Fibroblast of upper back skin (primary cell): ENCODE data around the gene TNPO2.

Experiments
- DNase-seq: peaks from one replicate; pipeline ENCODE4 v3.0.0-alpha.2; 2013

The TNPO2 gene

GRCh38 chr19:12723641-12724426 is at the start of gene TNPO2:
Gene TNPO2, minus strand, starts transcription at chr19:12723932. Its CDS starts 2,955 bp downstream, at chr19:12720977.
- DNase-seq: peak; percentile 64

DNA sequence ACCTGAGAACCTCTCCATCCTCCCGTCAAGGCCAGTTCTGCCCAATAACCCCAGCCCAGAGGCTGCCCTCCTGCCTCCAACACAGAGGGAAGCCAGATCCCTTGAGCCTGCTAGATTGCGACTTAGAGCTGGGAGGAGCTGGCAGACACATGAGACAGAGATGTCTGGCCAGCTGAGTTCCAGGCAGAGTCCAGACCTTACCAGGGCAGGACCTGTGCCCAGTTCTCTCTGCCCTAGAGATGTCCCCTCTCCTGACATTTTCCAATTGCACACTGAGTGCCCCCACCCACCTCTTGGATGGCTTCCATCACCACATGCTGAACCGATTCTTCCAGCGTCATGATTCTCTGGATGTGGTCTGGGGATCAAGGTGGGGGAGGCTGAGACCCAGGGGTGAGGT is 48.6 kb upstream of the TNPO2 start:
- DNase-seq: no peak

DNA sequence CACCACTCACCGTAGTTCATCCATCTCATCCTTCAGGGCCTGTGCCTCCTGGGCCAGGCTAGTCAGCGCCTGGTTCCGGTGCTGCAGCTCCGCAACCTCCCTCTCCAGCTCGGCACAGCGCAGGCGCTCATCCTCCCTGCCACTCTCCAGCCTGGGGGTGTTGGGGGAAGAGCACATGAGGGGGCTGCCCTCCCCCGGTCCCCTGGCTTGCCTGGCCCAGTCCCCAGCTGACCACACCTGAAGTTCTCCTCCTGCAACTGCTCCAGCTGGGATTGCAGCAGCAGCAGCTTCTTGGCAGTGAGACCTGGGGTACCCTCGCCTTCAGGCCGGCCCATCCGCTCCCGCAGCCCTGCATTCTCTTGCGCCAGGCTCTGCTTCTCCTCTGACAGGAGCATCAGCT is 47.2 kb upstream of the TNPO2 start:
- DNase-seq: no peak

DNA sequence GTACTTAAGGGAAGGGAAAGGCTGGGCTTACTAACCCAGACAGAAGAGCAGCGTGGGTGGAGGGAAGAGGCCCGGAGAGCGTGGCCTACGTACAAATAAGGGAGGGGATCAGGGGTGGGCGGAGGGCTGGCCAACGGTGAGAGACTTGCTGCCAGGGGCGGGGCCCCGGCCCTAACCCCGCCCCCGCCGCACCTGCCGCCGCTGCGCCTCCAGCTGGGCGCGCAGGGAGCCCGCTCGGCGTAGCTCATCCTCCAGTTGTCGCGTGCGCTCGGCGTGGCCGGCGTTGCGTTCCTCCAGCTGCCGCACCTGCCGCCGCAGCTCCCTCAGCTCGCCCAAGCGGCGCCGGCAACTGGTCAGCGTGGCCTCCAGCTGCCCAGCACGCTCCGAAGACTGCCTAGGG is 46.0 kb upstream of the TNPO2 start:
- DNase-seq: no peak

GRCh38 chr19:12767666-12768065 is 43.9 kb upstream of the TNPO2 start:
- DNase-seq: no peak

DNA sequence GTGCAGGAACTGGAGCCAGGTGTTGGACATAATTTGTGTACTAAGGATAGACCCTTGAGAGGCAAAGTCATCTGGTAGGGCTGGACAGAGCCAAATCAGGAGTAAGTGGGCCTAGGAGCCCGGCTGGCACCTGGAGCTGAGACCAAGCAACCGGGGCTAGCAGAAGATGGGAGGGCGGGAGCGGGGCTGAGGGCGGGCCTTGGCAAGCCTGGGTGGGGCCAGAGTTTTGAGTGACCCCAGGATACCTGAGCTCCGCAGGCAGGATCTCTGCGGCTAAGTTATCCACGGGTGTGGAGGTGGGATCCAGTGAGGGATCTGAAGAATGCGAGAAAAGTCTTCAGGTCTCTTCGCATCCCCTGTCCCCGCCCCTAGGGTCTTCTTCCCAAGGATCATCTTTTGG is 43.4 kb upstream of the TNPO2 start:
- no peak for DNase-seq

DNA sequence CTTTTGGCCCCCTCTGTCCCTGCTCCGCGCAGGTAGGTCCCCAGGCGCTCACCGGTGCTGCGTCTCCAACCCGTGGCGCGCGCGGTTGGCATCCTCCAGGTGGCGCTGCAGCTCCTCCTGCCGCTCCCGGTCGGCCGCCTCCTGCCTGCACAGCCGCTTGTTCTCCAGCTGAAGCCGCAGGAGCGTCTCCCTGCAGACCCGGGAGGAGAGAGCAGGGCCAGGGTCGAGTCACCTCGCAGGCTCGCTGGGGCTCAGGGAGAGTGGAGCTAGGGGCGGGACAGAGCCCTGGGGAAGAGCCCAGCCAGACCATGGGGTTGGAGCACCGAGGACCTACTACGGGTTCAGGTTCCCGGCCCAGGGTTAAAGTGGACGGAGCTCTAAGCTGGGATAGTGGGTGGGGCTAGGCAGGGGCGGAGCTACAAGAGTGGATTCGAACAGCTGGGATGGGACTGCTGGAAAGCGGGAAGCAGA is 42.4 kb upstream of the TNPO2 start:
- DNase-seq: peak; percentile 76

DNA sequence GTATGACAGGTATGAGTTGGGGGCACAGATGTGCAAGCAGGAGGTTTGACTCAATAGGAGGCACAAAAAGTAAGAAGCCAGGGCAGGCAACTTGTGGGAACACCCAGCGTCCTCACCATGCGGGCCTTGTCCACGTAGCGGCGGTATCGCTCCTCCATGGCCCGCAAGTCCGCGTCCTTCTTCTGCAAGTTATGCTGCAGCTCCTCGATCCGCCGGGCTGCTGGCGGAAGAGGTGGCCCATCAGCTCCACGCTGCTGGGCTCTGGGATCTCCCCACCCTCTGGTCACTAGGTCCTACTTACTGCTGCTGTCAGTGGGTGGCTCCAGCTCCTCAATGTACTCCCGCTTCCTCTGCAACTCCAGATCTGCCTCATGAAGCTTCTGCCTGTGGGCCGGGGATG is 41.0 kb upstream of the TNPO2 start:
- DNase-seq: no peak

- no peak for DNase-seq
These were observed 39.4 kb upstream of the TNPO2 start for GRCh38 chr19:12763100-12763499.

DNA sequence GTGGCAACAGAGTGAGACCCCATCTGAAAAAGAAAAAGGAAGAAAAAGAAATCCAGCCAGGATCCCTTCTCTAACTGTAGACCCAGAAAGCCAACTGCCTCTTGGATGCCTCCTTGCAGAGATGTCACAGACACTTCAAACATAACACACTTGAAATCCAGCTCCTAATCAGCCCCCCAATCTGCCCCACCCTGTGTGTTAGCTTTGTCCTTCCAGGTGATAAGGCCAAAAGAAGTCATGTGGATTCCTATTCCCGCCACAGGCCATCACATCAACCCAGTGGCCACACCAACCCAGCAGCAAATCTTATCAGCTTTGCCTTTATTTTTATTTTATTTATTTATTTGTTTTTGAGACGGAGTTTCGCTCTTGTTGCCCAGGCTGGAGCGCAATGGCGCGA is 36.0 kb upstream of the TNPO2 start:
- DNase-seq: no peak

GRCh38 chr19:12757544-12758274 is 34.0 kb upstream of the TNPO2 start:
- DNase-seq: peak; percentile 59

DNA sequence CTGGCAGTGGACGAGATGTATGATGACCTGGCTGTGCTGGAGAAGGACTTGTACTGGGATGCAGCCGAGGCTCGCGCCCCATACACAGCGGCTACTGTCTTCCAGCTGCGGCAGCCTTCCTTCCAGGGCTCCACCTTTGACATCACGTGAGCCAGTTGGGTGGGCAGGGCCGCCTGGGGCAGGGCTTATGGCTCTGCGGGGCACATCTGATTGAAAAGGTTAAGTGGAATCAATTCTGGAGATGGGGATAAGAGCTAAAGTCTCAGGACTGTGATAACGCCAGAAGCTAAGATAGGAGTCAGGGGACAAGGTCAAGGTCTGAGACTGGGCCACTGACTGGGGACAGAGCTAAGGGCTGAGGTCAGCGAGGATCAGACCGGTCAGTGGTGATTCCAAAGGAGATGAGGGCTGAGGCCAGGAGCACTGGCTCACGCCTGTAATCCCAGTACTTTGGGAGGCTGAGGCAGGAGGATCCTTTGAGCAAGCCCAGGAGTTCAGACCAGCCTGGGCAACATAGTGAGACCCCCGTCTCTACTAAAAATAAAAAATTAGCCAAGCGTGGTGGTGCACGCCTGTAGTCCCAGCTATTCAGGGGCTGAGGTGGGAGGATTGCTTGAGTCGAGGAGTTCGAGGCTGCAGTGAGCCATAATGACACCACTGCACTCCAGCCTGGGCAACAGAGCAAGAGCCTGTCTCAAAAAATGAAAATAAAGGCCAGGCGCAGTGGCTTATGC is 32.6 kb upstream of the TNPO2 start:
- no peak for DNase-seq

- no peak for DNase-seq
These were observed 30.9 kb upstream of the TNPO2 start for GRCh38 chr19:12754465-12755196.

- DNase-seq: no peak
These were observed 28.5 kb upstream of the TNPO2 start for GRCh38 chr19:12752056-12752781.

GRCh38 chr19:12751635-12752034 is 27.9 kb upstream of the TNPO2 start, which contains the start of gene BEST2:
Gene BEST2, plus strand, starts transcription at chr19:12751791. Its CDS starts 802 bp downstream, at chr19:12752593.
- DNase-seq: no peak

GRCh38 chr19:12750851-12751250 is 27.1 kb upstream of the TNPO2 start:
- DNase-seq: no peak

DNA sequence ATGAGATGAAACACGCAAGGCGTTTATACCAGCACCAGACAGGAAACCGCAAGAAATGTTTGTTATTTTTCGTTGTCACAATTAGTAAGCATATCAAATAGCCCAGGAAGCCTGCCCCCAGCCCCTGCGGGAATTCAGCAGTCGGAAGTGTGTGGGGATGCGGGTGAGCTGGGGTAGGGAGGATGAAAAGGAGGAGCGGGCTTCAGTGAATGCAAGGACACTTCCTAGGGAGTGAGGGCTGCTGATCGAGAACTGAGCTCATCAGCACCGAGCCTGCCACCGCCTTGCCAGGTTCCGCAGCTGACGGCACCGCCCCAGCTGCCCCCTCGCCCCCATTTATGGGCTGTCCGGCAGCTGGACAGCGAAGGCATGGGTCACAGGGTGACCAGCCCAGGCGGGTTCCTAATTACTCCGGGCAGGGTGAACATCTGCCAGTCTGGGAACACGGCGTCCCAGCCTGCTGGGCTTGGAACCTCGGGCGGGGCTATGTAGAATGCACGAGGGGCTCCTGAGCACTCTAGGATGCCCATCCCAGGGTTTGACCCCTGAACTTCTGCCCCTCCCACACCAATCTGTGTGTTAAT is 26.3 kb upstream of the TNPO2 start:
- no peak for DNase-seq

GRCh38 chr19:12748489-12748888 is 24.8 kb upstream of the TNPO2 start:
- DNase-seq: no peak

DNA sequence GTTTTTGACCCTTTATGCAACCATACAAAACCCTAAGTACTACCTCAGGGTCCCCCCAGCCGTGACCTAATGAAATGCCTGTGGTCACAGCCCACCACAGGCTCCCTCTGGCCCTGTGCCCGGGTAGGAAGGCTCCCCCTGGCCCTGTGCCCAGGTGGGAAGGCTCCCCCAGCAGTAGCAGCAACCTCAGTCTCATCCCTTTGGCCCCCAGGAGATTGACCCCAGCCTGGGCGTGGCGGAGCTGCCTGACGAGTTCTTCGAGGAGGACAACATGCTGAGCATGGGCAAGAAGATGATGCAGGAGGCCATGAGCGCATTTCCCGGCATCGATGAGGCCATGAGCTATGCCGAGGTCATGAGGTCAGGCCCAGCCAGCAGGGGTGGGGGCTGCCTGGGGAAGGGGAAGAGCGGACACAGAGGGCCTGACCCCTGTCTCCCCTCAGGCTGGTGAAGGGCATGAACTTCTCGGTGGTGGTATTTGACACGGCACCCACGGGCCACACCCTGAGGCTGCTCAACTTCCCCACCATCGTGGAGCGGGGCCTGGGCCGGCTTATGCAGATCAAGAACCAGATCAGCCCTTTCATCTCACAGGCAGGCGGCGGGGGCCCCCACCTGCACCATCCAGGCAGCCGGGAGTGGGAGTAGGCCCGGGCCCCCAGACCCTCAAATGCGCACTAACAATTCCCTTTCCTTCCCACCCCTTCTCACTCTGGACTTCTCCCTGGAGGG is 21.6 kb upstream of the TNPO2 start:
- DNase-seq: peak; percentile 16

GRCh38 chr19:12737835-12738351 is 14.2 kb upstream of the TNPO2 start:
- no peak for DNase-seq
